HL-60/S4 treated with phorbol 12-myristate 13-acetate at 8.2 ng/mL for 4 days and 3 days (cell line): ENCODE measurements around the gene IQGAP1.

Experiments
- in situ Hi-C: fragments of 300-500 bp; cut with MboI; formaldehyde crosslinking; loops from 2 replicates; pipeline ENCODE4 v1.15.0; 2022; ENCODE audit warnings: low sequenced_read_pairs

The IQGAP1 gene

GRCh38 chr15:90482124-90483011, 94.3 kb downstream of the IQGAP1 start:
- in situ Hi-C loops = no loop called here

- in situ Hi-C loops = no loop called here
These were observed 94.9 kb downstream of the IQGAP1 start for GRCh38 chr15:90483012-90483307.

- in situ Hi-C loops = no loop called here
These were observed 95.6 kb downstream of the IQGAP1 start for GRCh38 chr15:90483637-90484036.

- in situ Hi-C loops = no loop called here
These were observed 99.1 kb downstream of the IQGAP1 start for GRCh38 chr15:90487186-90487585.

GRCh38 chr15:90489514-90489913, 101.5 kb downstream of the IQGAP1 start:
- in situ Hi-C loops = no loop called here

GRCh38 chr15:90489944-90490343, 101.9 kb downstream of the IQGAP1 start:
- in situ Hi-C loops = no loop called here

GRCh38 chr15:90493647-90494046, 105.6 kb downstream of the IQGAP1 start:
- in situ Hi-C loops = no loop called here

GRCh38 chr15:90495067-90495466, 107.0 kb downstream of the IQGAP1 start:
- in situ Hi-C loops = no loop called here

GRCh38 chr15:90496791-90497190, 108.7 kb downstream of the IQGAP1 start:
- in situ Hi-C loops = no loop called here

GRCh38 chr15:90497376-90497775, 109.3 kb downstream of the IQGAP1 start:
- in situ Hi-C loops = no loop called here

GRCh38 chr15:90497912-90498311, 109.9 kb downstream of the IQGAP1 start:
- in situ Hi-C loops = no loop called here

- in situ Hi-C loops = loop anchor here (25.0 kb wide), 1 partner anchor 387 kb away; the partner anchor contains the start of gene FES
These were observed 112.1 kb downstream of the IQGAP1 start for GRCh38 chr15:90500171-90500570.

- in situ Hi-C loops = loop anchor here (25.0 kb wide), 1 partner anchor 385 kb away; the partner anchor contains the start of gene FES
These were observed 113.9 kb downstream of the IQGAP1 start for GRCh38 chr15:90501898-90502297.

GRCh38 chr15:90510781-90511180, 122.7 kb downstream of the IQGAP1 start:
- in situ Hi-C loops = loop anchor here (25.0 kb wide), 1 partner anchor 377 kb away; the partner anchor contains the start of gene FES

- in situ Hi-C loops = loop anchor here (25.0 kb wide), 1 partner anchor 376 kb away; the partner anchor contains the start of gene FES
These were observed 123.2 kb downstream of the IQGAP1 start for GRCh38 chr15:90511211-90511618.

- in situ Hi-C loops = loop anchor here (25.0 kb wide), 1 partner anchor 375 kb away; the partner anchor contains the start of gene FES
These were observed 124.2 kb downstream of the IQGAP1 start for GRCh38 chr15:90512276-90512675.

GRCh38 chr15:90512981-90513380, 124.9 kb downstream of the IQGAP1 start:
- in situ Hi-C loops = loop anchor here (25.0 kb wide), 1 partner anchor 374 kb away; the partner anchor contains the start of gene FES

- in situ Hi-C loops = loop anchor here (25.0 kb wide), 1 partner anchor 374 kb away; the partner anchor contains the start of gene FES
These were observed 125.4 kb downstream of the IQGAP1 start for GRCh38 chr15:90513448-90513847.

- in situ Hi-C loops = loop anchor here (25.0 kb wide), 1 partner anchor 373 kb away; the partner anchor contains the start of gene FES
These were observed 125.9 kb downstream of the IQGAP1 start for GRCh38 chr15:90513893-90514292.

GRCh38 chr15:90519688-90520087, 131.6 kb downstream of the IQGAP1 start:
- in situ Hi-C loops = loop anchor here (25.0 kb wide), 1 partner anchor 368 kb away; the partner anchor contains the start of gene FES

GRCh38 chr15:90520365-90520764, 132.3 kb downstream of the IQGAP1 start:
- in situ Hi-C loops = loop anchor here (25.0 kb wide), 1 partner anchor 367 kb away; the partner anchor contains the start of gene FES

GRCh38 chr15:90523373-90523772, 135.3 kb downstream of the IQGAP1 start:
- in situ Hi-C loops = loop anchor here (25.0 kb wide), 1 partner anchor 364 kb away; the partner anchor contains the start of gene FES
